ENCODE data around the gene EOGT.
A peak's percentile ranks its signal among the peaks of the same experiment; 100 is the strongest.

EOGT gene

GRCh38 chr3:69013253-69014021, at the start of gene EOGT:
EOGT (minus strand) TSS chr3:69013684; CDS start chr3:69009846, 3,838 bp downstream.
- DNase-seq = peak; percentile 74

GRCh38 chr3:69059688-69060087, 46.2 kb upstream of the EOGT start:
- DNase-seq = no peak

- no peak for DNase-seq
Measured at GRCh38 chr3:69058947-69059224, 45.4 kb upstream of the EOGT start.

- DNase-seq = peak; percentile 81
Measured at GRCh38 chr3:69058180-69058946, 44.9 kb upstream of the EOGT start.

GRCh38 chr3:69052472-69052898, 39.0 kb upstream of the EOGT start:
- DNase-seq = no peak

GRCh38 chr3:69051756-69052471, 38.4 kb upstream of the EOGT start, which contains the start of gene TMF1:
TMF1 (minus strand) TSS chr3:69052333; CDS start chr3:69052086, 247 bp downstream.
- DNase-seq = no peak

GRCh38 chr3:69048990-69049389, 35.5 kb upstream of the EOGT start:
- DNase-seq = no peak

GRCh38 chr3:69044608-69045007, 31.1 kb upstream of the EOGT start:
- DNase-seq = no peak

GRCh38 chr3:69033470-69033869, 20.0 kb upstream of the EOGT start:
- DNase-seq = peak; percentile 89

- no peak for DNase-seq
Measured at GRCh38 chr3:69032737-69033136, 19.3 kb upstream of the EOGT start.

GRCh38 chr3:69032142-69032541, 18.7 kb upstream of the EOGT start:
- DNase-seq = no peak

GRCh38 chr3:69031635-69032034, 18.2 kb upstream of the EOGT start:
- DNase-seq = no peak

- DNase-seq = no peak
Measured at GRCh38 chr3:69020857-69021256, 7.4 kb upstream of the EOGT start.

- peak; percentile 5 for DNase-seq
Measured at GRCh38 chr3:69020424-69020823, 6.9 kb upstream of the EOGT start.

GRCh38 chr3:69016901-69017300, 3.4 kb upstream of the EOGT start:
- no peak for DNase-seq

GRCh38 chr3:69016102-69016501, 2.6 kb upstream of the EOGT start:
- DNase-seq = no peak

GRCh38 chr3:69014022-69014580, 617 bp upstream of the EOGT start:
- DNase-seq = no peak

- peak; percentile 9 for DNase-seq
Measured at GRCh38 chr3:69012800-69013252, 658 bp downstream of the EOGT start.

- DNase-seq = no peak
Measured at GRCh38 chr3:69012100-69012799, 1.2 kb downstream of the EOGT start.

- DNase-seq = peak; percentile 36
Measured at GRCh38 chr3:69011096-69011730, 2.3 kb downstream of the EOGT start.

GRCh38 chr3:69009559-69010410, 3.7 kb downstream of the EOGT start:
- DNase-seq = no peak
